Measurements from ENCODE around the gene MFAP5. TPM values are rescaled to one million over a fixed set of nuclear protein-coding genes. Genes with fewer than 3 reads are reported as not detected.

MFAP5 gene
- total and polyA plus RNA-seq, 7 experiments from 2014 or later, result not detected

GRCh38 chr12:8667270-8667669, 4.6 kb upstream of the MFAP5 start:
- DNase-seq (no peak), ATAC-seq (peak; percentile 60)
- peaks cover 0 to 3% (median 0%) of the 10 kb centered on the region in 11 donors for H3K9me3 Mint-ChIP-seq
- no peak overlapping the region for H3K4me3 ChIP-seq (ENCODE audit: low read length)
- H3K9me3 ChIP-seq (ENCODE audit: control insufficient read depth in 2 of 3, low read length in 3 of 3), result no peaks in the 10 kb centered on the region
- intact Hi-C loops (cut with micrococcal nuclease), result no loop called here
- H3K27ac Mint-ChIP-seq, result no peak overlapping the region
- no peak overlapping the region for H3K4me3 Mint-ChIP-seq
- H3K4me1 Mint-ChIP-seq, result peaks cover 0 to 4% (median 0%) of the 10 kb centered on the region in 7 donors
- H3K27me3 Mint-ChIP-seq, result peaks cover 5 to 17% (median 11%) of the 10 kb centered on the region in 5 donors
- H3K27me3 ChIP-seq (ENCODE audit: control insufficient read depth in 2 of 2, insufficient read depth in 2 of 2, low read length in 2 of 2), result no peaks in the 10 kb centered on the region
- H3K4me1 ChIP-seq (ENCODE audit: control insufficient read depth in 2 of 2, insufficient read depth in 2 of 2, low read length in 2 of 2), result no peaks in the 10 kb centered on the region
- H3K36me3 ChIP-seq (ENCODE audit: control insufficient read depth in 2 of 3, insufficient read depth in 3 of 3, low read length in 3 of 3), result no peaks in the 10 kb centered on the region
- H3K27ac ChIP-seq (ENCODE audit: low read depth, low read length), result no peak overlapping the region
- CTCF ChIA-PET, result no interaction called here
- POLR2A ChIA-PET, result no interaction called here
- H3K36me3 Mint-ChIP-seq, result no peaks in the 10 kb centered on the region

DNA sequence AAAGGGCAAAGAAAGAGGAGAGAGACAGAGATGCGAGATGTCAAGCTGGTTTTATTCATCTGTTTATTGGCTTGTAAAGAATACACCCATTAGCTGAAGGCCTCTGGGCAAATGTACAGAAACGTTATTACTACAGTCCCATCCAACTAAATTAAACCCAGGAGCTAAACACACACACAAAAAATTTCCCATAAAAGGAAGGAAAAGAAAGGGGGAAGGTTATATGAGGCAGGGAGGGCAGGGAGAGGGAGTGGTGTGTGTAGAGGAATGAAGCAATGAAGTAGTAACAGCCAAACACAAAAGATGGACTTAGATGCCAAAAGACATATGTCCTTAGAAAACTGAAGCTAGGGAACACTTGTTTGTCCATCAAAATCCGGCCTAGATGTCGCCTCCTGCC, 3.1 kb upstream of the MFAP5 start:
- Mint-ChIP-seq H3K4me3 (no peak overlapping the region), H3K9me3 (peaks cover 0 to 3% (median 0%) of the 10 kb centered on the region in 11 donors), H3K36me3 (no peaks in the 10 kb centered on the region), H3K4me1 (peaks cover 0 to 4% (median 0%) of the 10 kb centered on the region in 7 donors), H3K27me3 (peaks cover 5 to 17% (median 11%) of the 10 kb centered on the region in 5 donors), H3K27ac (no peak overlapping the region)
- Histone ChIP-seq H3K9me3 (ENCODE audit: control insufficient read depth in 2 of 3, low read length in 3 of 3) (no peaks in the 10 kb centered on the region), H3K4me3 (ENCODE audit: low read length) (no peak overlapping the region), H3K27ac (ENCODE audit: low read depth, low read length) (no peak overlapping the region), H3K36me3 (ENCODE audit: control insufficient read depth in 2 of 3, insufficient read depth in 3 of 3, low read length in 3 of 3) (no peaks in the 10 kb centered on the region), H3K4me1 (ENCODE audit: control insufficient read depth in 2 of 2, insufficient read depth in 2 of 2, low read length in 2 of 2) (no peaks in the 10 kb centered on the region), H3K27me3 (ENCODE audit: control insufficient read depth in 2 of 2, insufficient read depth in 2 of 2, low read length in 2 of 2) (no peaks in the 10 kb centered on the region)
- intact Hi-C loops (cut with micrococcal nuclease), result no loop called here
- POLR2A ChIA-PET, result no interaction called here
- no peak for ATAC-seq
- CTCF ChIA-PET, result no interaction called here
- DNase-seq, result no peak

DNA sequence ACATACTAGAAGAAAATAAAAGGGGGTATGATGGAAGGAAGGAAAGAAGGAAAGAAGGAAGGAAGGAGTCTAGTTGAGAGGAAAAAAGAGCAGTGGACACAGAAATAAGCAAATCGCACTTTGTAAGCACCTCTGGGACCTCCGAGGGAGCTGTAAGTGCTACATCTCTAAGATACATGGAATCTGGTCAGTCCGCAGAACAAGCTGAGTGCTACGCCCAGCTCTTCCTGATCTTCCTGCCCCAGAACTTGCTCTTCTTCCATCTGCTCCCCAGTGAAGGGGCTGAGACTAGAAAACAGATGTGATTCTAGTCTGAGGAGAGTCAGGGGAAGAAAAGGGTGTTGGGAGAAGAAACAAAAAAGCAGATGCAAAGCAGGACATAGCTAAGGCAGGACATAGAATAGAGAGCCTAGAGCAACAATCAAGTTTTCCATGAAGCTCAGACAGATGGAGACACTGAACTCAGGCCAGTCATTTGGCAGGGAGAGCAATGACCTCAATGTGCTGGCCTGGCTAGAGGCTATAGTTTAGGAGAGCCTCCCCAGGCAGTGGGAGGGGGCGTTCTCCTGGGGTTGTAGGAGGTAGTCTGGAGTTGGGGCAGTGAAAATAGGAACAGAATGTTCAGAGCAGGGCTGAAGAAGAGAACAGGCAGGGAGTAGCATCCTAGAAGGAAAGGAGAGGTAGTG, 1.7 kb upstream of the MFAP5 start:
- Histone ChIP-seq H3K4me1 (ENCODE audit: control insufficient read depth in 2 of 2, insufficient read depth in 2 of 2, low read length in 2 of 2) (no peaks in the 10 kb centered on the region), H3K9me3 (ENCODE audit: control insufficient read depth in 2 of 3, low read length in 3 of 3) (no peaks in the 10 kb centered on the region), H3K4me3 (ENCODE audit: low read length) (no peak overlapping the region), H3K27ac (ENCODE audit: low read depth, low read length) (no peak overlapping the region), H3K27me3 (ENCODE audit: control insufficient read depth in 2 of 2, insufficient read depth in 2 of 2, low read length in 2 of 2) (no peaks in the 10 kb centered on the region), H3K36me3 (ENCODE audit: control insufficient read depth in 2 of 3, insufficient read depth in 3 of 3, low read length in 3 of 3) (no peaks in the 10 kb centered on the region)
- POLR2A ChIA-PET, result no interaction called here
- CTCF ChIA-PET, result no interaction called here
- intact Hi-C loops (cut with micrococcal nuclease), result no loop called here
- no peak for ATAC-seq
- H3K36me3 Mint-ChIP-seq, result no peaks in the 10 kb centered on the region
- H3K4me1 Mint-ChIP-seq, result peaks cover 0 to 4% (median 0%) of the 10 kb centered on the region in 7 donors
- peaks cover 5 to 18% (median 11%) of the 10 kb centered on the region in 5 donors for H3K27me3 Mint-ChIP-seq
- H3K4me3 Mint-ChIP-seq, result no peak overlapping the region
- DNase-seq, result no peak
- H3K9me3 Mint-ChIP-seq, result peaks cover 0 to 3% (median 0%) of the 10 kb centered on the region in 11 donors
- H3K27ac Mint-ChIP-seq, result no peak overlapping the region

- Mint-ChIP-seq H3K4me3 (no peak overlapping the region), H3K27ac (no peak overlapping the region), H3K27me3 (peaks cover 5 to 15% (median 7%) of the 10 kb centered on the region in 5 donors), H3K9me3 (peaks cover 0 to 3% (median 0%) of the 10 kb centered on the region in 11 donors), H3K4me1 (no peaks in the 10 kb centered on the region), H3K36me3 (no peaks in the 10 kb centered on the region)
- ATAC-seq (no peak), DNase-seq (no peak)
- CTCF ChIA-PET, result no interaction called here
- POLR2A ChIA-PET, result no interaction called here
- intact Hi-C loops (cut with micrococcal nuclease), result no loop called here
- Histone ChIP-seq H3K4me1 (ENCODE audit: control insufficient read depth in 2 of 2, insufficient read depth in 2 of 2, low read length in 2 of 2) (no peaks in the 10 kb centered on the region), H3K4me3 (ENCODE audit: low read length) (no peak overlapping the region), H3K27me3 (ENCODE audit: control insufficient read depth in 2 of 2, insufficient read depth in 2 of 2, low read length in 2 of 2) (no peaks in the 10 kb centered on the region), H3K36me3 (ENCODE audit: control insufficient read depth in 2 of 3, insufficient read depth in 3 of 3, low read length in 3 of 3) (no peaks in the 10 kb centered on the region), H3K9me3 (ENCODE audit: control insufficient read depth in 2 of 3, low read length in 3 of 3) (no peaks in the 10 kb centered on the region), H3K27ac (ENCODE audit: low read depth, low read length) (no peak overlapping the region)
Observed at GRCh38 chr12:8661751-8662150, 875 bp downstream of the MFAP5 start.

DNA sequence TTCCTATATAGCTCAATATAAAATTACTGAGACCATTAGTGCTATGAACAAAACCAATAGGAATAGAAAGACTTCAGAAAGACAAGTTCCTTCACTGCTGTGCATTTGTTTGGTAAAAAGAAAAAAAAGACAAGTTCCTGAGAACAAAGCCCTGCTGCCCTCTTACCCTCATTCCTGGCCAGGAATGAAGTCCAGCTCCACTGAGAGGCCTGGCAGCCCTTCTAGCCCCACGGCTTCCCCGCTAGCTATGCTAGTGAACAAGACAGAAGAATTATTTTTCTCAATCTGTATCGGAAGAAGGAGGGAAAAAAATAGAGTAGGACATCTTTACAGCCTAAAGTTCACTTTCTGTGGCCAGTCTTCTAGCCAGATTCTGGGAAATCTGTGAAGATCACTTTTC, 1.6 kb downstream of the MFAP5 start:
- H3K9me3 ChIP-seq (ENCODE audit: control insufficient read depth in 2 of 3, low read length in 3 of 3), result no peaks in the 10 kb centered on the region
- no peaks in the 10 kb centered on the region for H3K36me3 Mint-ChIP-seq
- no peaks in the 10 kb centered on the region for H3K4me1 Mint-ChIP-seq
- no peak overlapping the region for H3K27ac Mint-ChIP-seq
- ChIA-PET CTCF (interaction anchor here (0.7 to 1.2 kb wide), 2 partner anchors 8 to 50 kb away, joined by 3 read pairs; no protein-coding TSS in a partner anchor), POLR2A (no interaction called here)
- H3K27me3 Mint-ChIP-seq, result peaks cover 5 to 15% (median 7%) of the 10 kb centered on the region in 5 donors
- no peak for DNase-seq
- no peaks in the 10 kb centered on the region for H3K36me3 ChIP-seq (ENCODE audit: control insufficient read depth in 2 of 3, insufficient read depth in 3 of 3, low read length in 3 of 3)
- H3K9me3 Mint-ChIP-seq, result peaks cover 0 to 3% (median 0%) of the 10 kb centered on the region in 11 donors
- intact Hi-C loops (cut with micrococcal nuclease), result no loop called here
- H3K27ac ChIP-seq (ENCODE audit: low read depth, low read length), result no peak overlapping the region
- no peaks in the 10 kb centered on the region for H3K4me1 ChIP-seq (ENCODE audit: control insufficient read depth in 2 of 2, insufficient read depth in 2 of 2, low read length in 2 of 2)
- H3K4me3 Mint-ChIP-seq, result no peak overlapping the region
- no peaks in the 10 kb centered on the region for H3K27me3 ChIP-seq (ENCODE audit: control insufficient read depth in 2 of 2, insufficient read depth in 2 of 2, low read length in 2 of 2)
- no peak for ATAC-seq
- H3K4me3 ChIP-seq (ENCODE audit: low read length), result no peak overlapping the region

GRCh38 chr12:8658346-8658745, 4.3 kb downstream of the MFAP5 start:
- Mint-ChIP-seq H3K36me3 (no peaks in the 10 kb centered on the region), H3K9me3 (no peaks in the 10 kb centered on the region), H3K27ac (no peak overlapping the region), H3K4me1 (no peaks in the 10 kb centered on the region), H3K27me3 (peaks cover 0 to 24% (median 0%) of the 10 kb centered on the region in 5 donors), H3K4me3 (no peak overlapping the region)
- CTCF ChIA-PET, result interaction anchor here (0.7 kb wide), 1 partner anchor 391 kb away, joined by 4 read pairs; no protein-coding TSS in a partner anchor
- Histone ChIP-seq H3K4me3 (ENCODE audit: low read length) (no peak overlapping the region), H3K27me3 (ENCODE audit: control insufficient read depth in 2 of 2, insufficient read depth in 2 of 2, low read length in 2 of 2) (no peaks in the 10 kb centered on the region), H3K36me3 (ENCODE audit: control insufficient read depth in 2 of 3, insufficient read depth in 3 of 3, low read length in 3 of 3) (no peaks in the 10 kb centered on the region), H3K9me3 (ENCODE audit: control insufficient read depth in 2 of 3, low read length in 3 of 3) (no peaks in the 10 kb centered on the region), H3K27ac (ENCODE audit: low read depth, low read length) (no peak overlapping the region), H3K4me1 (ENCODE audit: control insufficient read depth in 2 of 2, insufficient read depth in 2 of 2, low read length in 2 of 2) (no peaks in the 10 kb centered on the region)
- intact Hi-C loops (cut with micrococcal nuclease), result loop anchor here in 1 of 2 donors (5.0 kb wide), 1 partner anchor 234 kb away; no protein-coding TSS in a partner anchor
- no peak for ATAC-seq
- DNase-seq, result no peak
- POLR2A ChIA-PET, result interaction anchor here (0.6 kb wide), 1 partner anchor 223 kb away, joined by 4 read pairs; no protein-coding TSS in a partner anchor

DNA sequence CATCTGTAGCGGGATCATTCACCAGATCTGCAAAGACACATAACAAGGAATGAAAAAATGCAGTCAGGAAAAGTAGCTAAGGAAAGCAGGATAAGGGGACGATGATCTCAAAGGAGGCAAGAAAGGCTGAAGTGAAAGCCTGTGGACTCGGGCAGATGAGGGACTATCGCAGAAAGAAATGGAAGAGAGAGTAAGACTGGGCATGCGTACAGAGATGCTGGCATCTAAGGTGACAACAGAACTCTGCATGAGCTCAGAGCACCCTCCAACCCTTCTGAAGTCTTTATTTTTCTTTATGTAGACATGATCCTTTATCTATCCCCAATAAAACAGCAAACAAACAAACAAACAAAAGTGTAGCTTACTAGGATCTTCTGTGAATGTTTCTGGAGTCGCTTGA, 7.2 kb downstream of the MFAP5 start:
- DNase-seq, result no peak
- Histone ChIP-seq H3K9me3 (ENCODE audit: control insufficient read depth in 2 of 3, low read length in 3 of 3) (no peaks in the 10 kb centered on the region), H3K4me1 (ENCODE audit: control insufficient read depth in 2 of 2, insufficient read depth in 2 of 2, low read length in 2 of 2) (no peaks in the 10 kb centered on the region), H3K36me3 (ENCODE audit: control insufficient read depth in 2 of 3, insufficient read depth in 3 of 3, low read length in 3 of 3) (no peaks in the 10 kb centered on the region), H3K27me3 (ENCODE audit: control insufficient read depth in 2 of 2, insufficient read depth in 2 of 2, low read length in 2 of 2) (no peaks in the 10 kb centered on the region), H3K4me3 (ENCODE audit: low read length) (no peak overlapping the region), H3K27ac (ENCODE audit: low read depth, low read length) (no peak overlapping the region)
- no peaks in the 10 kb centered on the region for H3K9me3 Mint-ChIP-seq
- no peak for ATAC-seq
- intact Hi-C loops (cut with micrococcal nuclease), result loop anchor here in 1 of 2 donors (5.0 kb wide), 1 partner anchor 237 kb away; no protein-coding TSS in a partner anchor
- CTCF ChIA-PET, result interaction anchor here (1.0 to 1.2 kb wide), 2 partner anchors 29 to 394 kb away, joined by 3 read pairs; no protein-coding TSS in a partner anchor
- no peaks in the 10 kb centered on the region for H3K4me1 Mint-ChIP-seq
- H3K4me3 Mint-ChIP-seq, result no peak overlapping the region
- POLR2A ChIA-PET, result no interaction called here
- H3K36me3 Mint-ChIP-seq, result no peaks in the 10 kb centered on the region
- H3K27ac Mint-ChIP-seq, result no peak overlapping the region
- peaks cover 0 to 47% (median 0%) of the 10 kb centered on the region in 5 donors for H3K27me3 Mint-ChIP-seq
